22Rv1 (cell line): ENCODE results near the gene ERF.

Source experiments
- ZFX ChIP-seq: fragments of 450-650 bp; IDR thresholded peaks from 2 replicates; pipeline ENCODE4 v1.6.1; 2017; ENCODE audit warnings: antibody characterized with exemption, borderline replicate concordance
- TF ChIP-seq, protein P1 (sequence below): fragments of 450-650 bp; IDR thresholded peaks from 2 replicates; pipeline ENCODE4 v1.5.1; 2017; ENCODE audit warnings: mild to moderate bottlenecking

DNA sequence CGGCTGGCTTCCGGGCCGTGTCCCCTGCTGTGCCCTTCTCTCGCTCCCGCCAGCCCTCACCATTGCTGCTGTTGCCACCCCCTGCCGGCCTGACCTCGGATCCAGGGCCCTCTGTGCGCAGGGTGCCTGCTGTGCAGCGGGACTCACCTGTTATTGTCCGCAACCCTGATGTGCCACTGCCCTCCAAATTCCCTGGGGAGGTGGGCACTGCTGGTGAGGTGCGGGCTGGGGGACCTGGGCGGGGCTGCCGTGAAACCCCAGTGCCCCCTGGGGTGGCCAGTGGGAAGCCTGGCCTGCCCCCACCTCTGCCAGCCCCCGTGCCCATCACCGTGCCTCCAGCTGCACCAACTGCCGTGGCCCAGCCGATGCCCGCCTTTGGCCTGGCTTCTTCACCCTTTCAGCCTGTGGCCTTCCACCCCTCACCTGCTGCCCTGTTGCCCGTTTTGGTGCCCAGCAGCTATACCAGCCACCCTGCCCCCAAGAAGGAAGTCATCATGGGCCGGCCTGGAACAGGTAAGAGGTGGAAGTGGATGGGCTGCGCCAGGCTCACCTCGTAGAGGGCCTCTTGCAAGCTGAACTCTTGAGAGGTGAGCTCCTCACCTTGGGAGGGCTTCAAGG, 19.2 kb upstream of the ERF start:
- TF ChIP-seq, protein P1, sequence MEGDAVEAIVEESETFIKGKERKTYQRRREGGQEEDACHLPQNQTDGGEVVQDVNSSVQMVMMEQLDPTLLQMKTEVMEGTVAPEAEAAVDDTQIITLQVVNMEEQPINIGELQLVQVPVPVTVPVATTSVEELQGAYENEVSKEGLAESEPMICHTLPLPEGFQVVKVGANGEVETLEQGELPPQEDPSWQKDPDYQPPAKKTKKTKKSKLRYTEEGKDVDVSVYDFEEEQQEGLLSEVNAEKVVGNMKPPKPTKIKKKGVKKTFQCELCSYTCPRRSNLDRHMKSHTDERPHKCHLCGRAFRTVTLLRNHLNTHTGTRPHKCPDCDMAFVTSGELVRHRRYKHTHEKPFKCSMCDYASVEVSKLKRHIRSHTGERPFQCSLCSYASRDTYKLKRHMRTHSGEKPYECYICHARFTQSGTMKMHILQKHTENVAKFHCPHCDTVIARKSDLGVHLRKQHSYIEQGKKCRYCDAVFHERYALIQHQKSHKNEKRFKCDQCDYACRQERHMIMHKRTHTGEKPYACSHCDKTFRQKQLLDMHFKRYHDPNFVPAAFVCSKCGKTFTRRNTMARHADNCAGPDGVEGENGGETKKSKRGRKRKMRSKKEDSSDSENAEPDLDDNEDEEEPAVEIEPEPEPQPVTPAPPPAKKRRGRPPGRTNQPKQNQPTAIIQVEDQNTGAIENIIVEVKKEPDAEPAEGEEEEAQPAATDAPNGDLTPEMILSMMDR = no peak
- no peak for TF ChIP-seq ZFX
